Glutamatergic neuron (in vitro differentiated cells): ENCODE measurements around the gene RGL3. TPM values are rescaled to one million over a fixed set of nuclear protein-coding genes. Genes with fewer than 3 reads are reported as not detected.
"Not testable (repeated sequence)": the region's sequence is repeated elsewhere in the genome, so short reads cannot be mapped to it uniquely, and the experiment has no call there.

Source experiments
- DNase-seq: peaks from one replicate; pipeline ENCODE4 v3.0.0; 2022
- H3K27ac Mint-ChIP-seq: one replicate; pipeline ENCODE4 v1.8.0; 2020; ENCODE audit warnings: mild to moderate bottlenecking, mixed read lengths, inconsistent platforms; ENCODE audit not compliant: unreplicated experiment
- H3K27me3 Mint-ChIP-seq: one replicate; pipeline ENCODE4 v1.8.0; 2020; ENCODE audit warnings: mild to moderate bottlenecking, moderate library complexity, mixed read lengths, inconsistent platforms; ENCODE audit not compliant: unreplicated experiment
- H3K36me3 Mint-ChIP-seq: one replicate; pipeline ENCODE4 v1.8.0; 2020; ENCODE audit warnings: mild to moderate bottlenecking, mixed read lengths, inconsistent platforms; ENCODE audit not compliant: unreplicated experiment
- H3K4me1 Mint-ChIP-seq: one replicate; pipeline ENCODE4 v1.8.0; 2020; ENCODE audit warnings: mild to moderate bottlenecking, low read depth, mixed read lengths, inconsistent platforms; ENCODE audit not compliant: unreplicated experiment
- H3K4me3 Mint-ChIP-seq: one replicate; pipeline ENCODE4 v1.8.0; 2020; ENCODE audit warnings: mild to moderate bottlenecking, mixed read lengths, inconsistent platforms; ENCODE audit not compliant: unreplicated experiment
- H3K9me3 Mint-ChIP-seq: one replicate; pipeline ENCODE4 v1.8.0; 2020; ENCODE audit warnings: mild to moderate bottlenecking, moderate library complexity, mixed read lengths, inconsistent platforms; ENCODE audit not compliant: unreplicated experiment
- total RNA-seq: library from RNA; stranded (reverse); fragmentation: NEBNext Ultra II Directional; extraction: Animal tissue kit (Norgen Biotek cat#: 25700); gene quantifications from one replicate; pipeline ENCODE4 v1.2.1, GENCODE V29; 2021; ENCODE audit not compliant: unreplicated experiment
- TF ChIP-seq, protein P1 (sequence below): fragments of 200-600 bp; sonication (generic); IDR thresholded peaks from one replicate; pipeline ENCODE4 v1.5.0; 2021; ENCODE audit not compliant: partially characterized antibody, unreplicated experiment

RGL3 gene
- total RNA-seq, 1 donor from 2014 or later = 0.66 TPM

DNA sequence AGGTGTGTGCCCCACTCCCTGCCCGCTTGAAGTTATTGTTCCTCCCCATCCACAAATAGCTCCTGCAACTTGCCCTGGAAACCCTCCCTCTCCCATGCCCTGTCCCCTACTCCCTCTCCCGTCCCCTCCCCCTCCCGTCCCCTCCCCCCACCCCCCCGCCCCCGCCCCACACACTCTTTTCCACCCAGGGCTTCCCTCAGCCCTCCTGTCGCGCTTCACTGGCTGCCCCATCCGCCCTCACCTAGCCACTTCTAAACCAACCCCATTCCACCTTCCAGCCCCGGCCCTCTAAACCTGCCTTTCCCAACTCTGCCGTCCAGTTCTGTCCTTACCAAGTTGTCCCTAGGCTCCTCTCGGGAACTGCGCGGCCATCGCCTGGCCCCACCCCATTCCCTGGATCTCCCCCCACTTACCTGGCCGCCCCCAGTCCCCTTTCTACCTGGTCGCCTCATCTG is 993 bp downstream of the RGL3 start:
- TF ChIP-seq, protein P1, sequence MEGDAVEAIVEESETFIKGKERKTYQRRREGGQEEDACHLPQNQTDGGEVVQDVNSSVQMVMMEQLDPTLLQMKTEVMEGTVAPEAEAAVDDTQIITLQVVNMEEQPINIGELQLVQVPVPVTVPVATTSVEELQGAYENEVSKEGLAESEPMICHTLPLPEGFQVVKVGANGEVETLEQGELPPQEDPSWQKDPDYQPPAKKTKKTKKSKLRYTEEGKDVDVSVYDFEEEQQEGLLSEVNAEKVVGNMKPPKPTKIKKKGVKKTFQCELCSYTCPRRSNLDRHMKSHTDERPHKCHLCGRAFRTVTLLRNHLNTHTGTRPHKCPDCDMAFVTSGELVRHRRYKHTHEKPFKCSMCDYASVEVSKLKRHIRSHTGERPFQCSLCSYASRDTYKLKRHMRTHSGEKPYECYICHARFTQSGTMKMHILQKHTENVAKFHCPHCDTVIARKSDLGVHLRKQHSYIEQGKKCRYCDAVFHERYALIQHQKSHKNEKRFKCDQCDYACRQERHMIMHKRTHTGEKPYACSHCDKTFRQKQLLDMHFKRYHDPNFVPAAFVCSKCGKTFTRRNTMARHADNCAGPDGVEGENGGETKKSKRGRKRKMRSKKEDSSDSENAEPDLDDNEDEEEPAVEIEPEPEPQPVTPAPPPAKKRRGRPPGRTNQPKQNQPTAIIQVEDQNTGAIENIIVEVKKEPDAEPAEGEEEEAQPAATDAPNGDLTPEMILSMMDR = no peak
- H3K36me3 Mint-ChIP-seq = no peaks in the 10 kb centered on the region
- H3K9me3 Mint-ChIP-seq = peaks cover 7% of the 10 kb centered on the region
- H3K4me1 Mint-ChIP-seq = peaks cover 3% of the 10 kb centered on the region
- no peak for DNase-seq
- H3K27me3 Mint-ChIP-seq = peaks cover 23% of the 10 kb centered on the region
- no peak overlapping the region for H3K4me3 Mint-ChIP-seq
- no peak overlapping the region for H3K27ac Mint-ChIP-seq

DNA sequence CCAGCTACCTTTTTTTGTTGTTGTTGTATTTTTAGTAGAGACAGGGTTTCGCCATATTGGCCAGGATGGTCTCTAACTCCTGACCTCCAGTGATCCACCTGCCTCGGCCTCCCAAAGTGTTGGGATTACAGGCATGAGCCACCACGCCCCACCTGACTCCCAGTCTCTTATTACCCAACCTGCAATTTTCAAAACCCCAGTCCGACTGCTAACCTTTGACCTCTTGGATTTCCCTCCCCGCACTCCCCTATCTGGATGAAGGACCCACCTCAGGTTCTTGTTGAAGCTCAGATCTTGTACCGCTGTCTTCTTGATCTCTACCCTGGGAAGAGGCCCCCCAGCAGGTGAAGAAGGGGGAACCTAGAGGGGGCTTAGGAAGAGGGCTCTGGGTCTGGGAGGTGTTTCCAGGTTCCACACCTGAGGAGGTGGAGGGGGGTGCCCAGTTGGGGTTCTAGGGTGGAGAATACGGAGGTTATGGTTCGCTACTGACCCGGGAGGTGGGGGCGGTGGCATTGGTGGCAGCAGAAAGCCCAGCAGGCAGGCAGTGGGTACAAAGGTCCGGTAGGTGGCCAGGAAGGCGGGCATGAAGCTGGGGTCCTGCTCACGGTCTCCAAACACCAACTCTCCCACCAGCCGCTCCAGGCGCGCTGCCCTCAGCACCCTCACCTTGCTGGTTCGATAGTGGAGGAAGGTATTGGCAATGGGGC is 2.6 kb downstream of the RGL3 start:
- peaks cover 5% of the 10 kb centered on the region for H3K9me3 Mint-ChIP-seq
- peaks cover 3% of the 10 kb centered on the region for H3K4me1 Mint-ChIP-seq
- no peak overlapping the region for H3K27ac Mint-ChIP-seq
- no peaks in the 10 kb centered on the region for H3K36me3 Mint-ChIP-seq
- TF ChIP-seq, protein P1 = no peak
- H3K4me3 Mint-ChIP-seq = no peak overlapping the region
- H3K27me3 Mint-ChIP-seq = peaks cover 17% of the 10 kb centered on the region
- DNase-seq = no peak

DNA sequence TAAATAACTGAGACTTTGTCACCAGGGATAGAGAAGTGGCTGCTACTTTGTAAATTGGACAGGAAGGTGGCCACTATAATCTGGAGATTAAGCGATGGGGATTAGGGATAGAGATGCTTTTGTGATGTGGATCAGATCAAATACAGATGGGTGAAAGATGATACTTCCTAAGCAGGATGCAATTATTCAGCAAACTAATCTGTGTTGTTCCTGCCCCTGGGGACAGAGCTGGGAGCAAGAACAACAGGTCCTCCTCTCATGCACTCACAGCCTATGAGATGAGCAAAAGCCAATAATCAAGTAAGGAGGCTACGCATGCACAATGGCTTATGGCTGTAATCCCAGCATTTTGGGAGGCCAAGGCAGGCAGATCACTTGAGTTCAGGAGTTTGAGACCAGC is 4.6 kb downstream of the RGL3 start:
- no peak overlapping the region for H3K27ac Mint-ChIP-seq
- H3K36me3 Mint-ChIP-seq = no peaks in the 10 kb centered on the region
- no peaks in the 10 kb centered on the region for H3K4me1 Mint-ChIP-seq
- H3K4me3 Mint-ChIP-seq = no peak overlapping the region
- H3K9me3 Mint-ChIP-seq = peaks cover 3% of the 10 kb centered on the region
- TF ChIP-seq, protein P1 = no peak
- peaks cover 9% of the 10 kb centered on the region for H3K27me3 Mint-ChIP-seq
- DNase-seq = no peak

DNA sequence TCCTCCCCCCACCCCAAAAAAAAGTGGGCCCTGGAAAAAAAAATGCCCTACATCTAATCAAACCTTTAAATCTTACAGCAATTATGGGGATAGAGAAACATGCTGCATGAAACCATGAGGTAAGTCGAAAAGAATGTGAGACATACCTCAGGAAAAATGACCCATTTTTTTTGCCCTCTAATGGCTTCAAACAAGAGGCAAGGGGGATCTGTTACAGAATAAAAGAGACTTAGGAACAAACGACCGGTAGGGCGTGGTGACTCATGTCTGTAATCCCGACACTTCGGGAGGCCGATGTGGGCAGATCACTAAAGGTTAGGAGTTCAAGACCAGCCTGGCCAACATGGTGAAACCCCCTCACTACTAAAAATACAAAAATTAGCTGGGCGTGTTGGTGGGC is 8.4 kb downstream of the RGL3 start:
- peaks cover 2% of the 10 kb centered on the region for H3K9me3 Mint-ChIP-seq
- no peak overlapping the region for H3K27ac Mint-ChIP-seq
- no peak overlapping the region for H3K4me3 Mint-ChIP-seq
- no peaks in the 10 kb centered on the region for H3K4me1 Mint-ChIP-seq
- no peaks in the 10 kb centered on the region for H3K27me3 Mint-ChIP-seq
- TF ChIP-seq, protein P1 = no peak
- no peaks in the 10 kb centered on the region for H3K36me3 Mint-ChIP-seq
- no peak for DNase-seq

DNA sequence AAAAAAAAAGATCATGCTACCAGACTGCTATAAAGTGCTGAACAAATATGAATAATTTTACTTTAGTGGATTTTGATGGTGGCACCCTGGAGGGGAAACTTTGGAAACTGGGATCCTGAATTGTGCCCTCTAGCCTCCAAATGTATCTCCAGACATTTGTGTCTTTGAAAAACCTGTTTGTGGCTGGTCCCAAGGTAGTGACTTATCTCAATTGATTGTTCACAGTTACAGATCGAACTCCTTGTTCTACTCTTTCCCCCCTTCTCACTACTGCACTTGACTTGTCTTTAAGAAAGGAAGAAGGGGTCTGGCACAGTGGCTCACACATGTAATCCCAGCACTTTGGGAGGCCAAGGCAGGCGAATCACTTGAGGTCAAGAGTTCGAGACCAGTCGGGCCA is 10.5 kb downstream of the RGL3 start:
- Mint-ChIP-seq H3K27ac (no peak overlapping the region), H3K9me3 (peaks cover 3% of the 10 kb centered on the region), H3K27me3 (peaks cover 6% of the 10 kb centered on the region), H3K4me1 (no peaks in the 10 kb centered on the region), H3K4me3 (no peak overlapping the region), H3K36me3 (no peaks in the 10 kb centered on the region)
- DNase-seq = no peak
- TF ChIP-seq, protein P1 = no peak

DNA sequence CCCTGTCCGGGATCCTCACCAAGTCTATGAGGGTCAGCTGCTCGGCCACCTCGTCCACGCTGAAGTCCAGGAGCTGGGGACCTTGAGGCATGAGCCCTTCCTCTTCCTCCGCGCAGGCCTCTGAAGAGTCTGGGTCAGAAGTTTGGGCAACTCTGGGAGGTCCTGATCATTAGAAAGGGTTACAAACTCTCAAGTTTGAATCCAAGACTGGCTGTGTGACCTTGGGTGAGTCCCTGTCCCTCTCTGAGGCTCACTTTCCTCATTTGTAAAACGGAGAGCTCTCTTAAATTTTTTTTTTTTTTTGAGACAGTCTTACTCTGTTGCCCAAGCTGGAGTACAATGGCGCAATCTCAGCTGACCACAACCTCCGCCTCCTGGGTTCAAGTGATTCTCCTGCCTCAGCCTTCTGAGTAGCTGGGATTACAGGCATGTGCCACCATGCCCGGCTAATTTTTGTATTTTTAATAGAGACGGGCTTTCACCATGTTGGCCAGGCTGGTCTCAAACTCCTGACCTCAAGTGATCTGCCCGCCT is 12.3 kb downstream of the RGL3 start:
- not testable (repeated sequence) for H3K9me3 Mint-ChIP-seq, H3K4me3 Mint-ChIP-seq, H3K36me3 Mint-ChIP-seq

More for the DNA sequence above, 12.3 kb downstream of the RGL3 start:
- H3K27ac Mint-ChIP-seq, DNase-seq, H3K4me1 Mint-ChIP-seq, H3K27me3 Mint-ChIP-seq: not testable (repeated sequence)
